Activated T-helper 1 cell treated with Interleukin-2 at 50 U/mL for 16 hours (primary cell): ENCODE data around the gene AFF2.
"Not testable (repeated sequence)": the region's sequence is repeated elsewhere in the genome, so short reads cannot be mapped to it uniquely, and the experiment has no call there.

ENCODE experiments used
- DNase-seq: peaks from one replicate; pipeline ENCODE4 v3.0.0-alpha.2; 2020; ENCODE audit warnings: low read depth

AFF2 gene

DNA sequence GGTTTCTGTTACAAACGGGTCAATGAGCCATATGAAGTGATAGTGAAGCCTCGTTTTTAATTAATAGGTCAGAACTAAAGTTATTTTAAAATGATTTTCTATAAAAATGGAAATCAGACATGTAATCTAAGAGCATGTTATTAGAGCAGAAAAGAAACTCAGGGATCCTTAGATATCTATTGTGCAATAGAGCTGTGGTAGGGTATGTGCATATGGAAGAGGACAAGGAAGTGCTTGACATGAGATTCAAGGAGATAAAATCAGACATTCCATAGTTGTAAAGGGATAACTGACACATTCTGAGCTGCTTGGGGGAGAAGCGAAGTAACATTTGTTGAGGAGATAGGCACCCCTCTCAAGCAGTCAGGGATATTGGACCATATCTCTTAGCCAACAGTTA, 143.0 kb downstream of the AFF2 start:
- DNase-seq: no peak

DNA sequence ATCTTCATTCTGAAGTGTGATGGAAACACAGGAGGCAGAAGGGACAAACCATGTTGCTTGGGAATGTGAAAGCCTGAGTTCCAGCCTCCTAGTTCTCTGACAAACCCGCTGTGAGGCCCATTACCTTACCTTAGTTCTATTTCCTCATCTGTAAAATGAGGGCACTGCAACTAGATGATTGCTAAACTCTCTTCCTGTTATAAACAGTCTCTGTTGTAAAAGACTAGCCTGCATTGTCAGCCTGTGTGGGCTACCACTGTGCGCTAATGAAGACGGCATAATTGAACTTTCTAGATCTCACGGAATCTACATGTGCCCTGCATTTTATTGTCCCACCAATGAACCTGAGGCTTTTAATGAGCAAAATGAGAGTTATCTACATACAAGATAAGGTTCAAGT, 147.2 kb downstream of the AFF2 start:
- DNase-seq: no peak

DNA sequence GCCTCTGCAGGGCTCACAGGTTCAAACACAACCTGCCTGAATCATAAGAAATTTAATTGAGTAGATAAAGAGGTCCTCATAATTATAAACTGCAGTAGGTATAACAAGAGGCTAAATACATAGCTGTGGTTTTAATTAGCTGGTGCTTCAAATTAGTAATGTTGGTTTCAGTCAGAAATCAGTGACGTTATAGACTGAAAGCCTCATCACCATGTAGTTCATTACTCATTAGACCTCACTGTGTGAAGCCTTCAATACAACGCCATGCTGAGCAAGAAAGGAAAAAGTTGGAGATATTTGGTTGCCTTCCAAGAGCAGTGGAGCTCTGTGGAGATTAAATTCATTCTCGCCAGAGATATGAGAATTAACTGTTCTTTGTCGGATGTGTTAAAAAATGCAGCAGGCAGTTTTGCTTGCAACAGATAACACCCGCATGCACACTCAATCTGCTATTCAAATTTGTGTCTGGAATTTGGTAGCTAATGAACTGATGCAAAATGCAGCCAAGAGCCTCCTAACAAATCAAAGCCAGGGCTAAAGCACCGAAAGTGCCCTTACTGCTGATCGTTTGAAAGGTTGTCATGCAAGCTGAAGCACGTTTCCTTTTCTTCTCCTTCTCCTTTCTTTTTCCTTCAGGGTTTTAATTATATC, 148.9 kb downstream of the AFF2 start:
- DNase-seq: no peak

DNA sequence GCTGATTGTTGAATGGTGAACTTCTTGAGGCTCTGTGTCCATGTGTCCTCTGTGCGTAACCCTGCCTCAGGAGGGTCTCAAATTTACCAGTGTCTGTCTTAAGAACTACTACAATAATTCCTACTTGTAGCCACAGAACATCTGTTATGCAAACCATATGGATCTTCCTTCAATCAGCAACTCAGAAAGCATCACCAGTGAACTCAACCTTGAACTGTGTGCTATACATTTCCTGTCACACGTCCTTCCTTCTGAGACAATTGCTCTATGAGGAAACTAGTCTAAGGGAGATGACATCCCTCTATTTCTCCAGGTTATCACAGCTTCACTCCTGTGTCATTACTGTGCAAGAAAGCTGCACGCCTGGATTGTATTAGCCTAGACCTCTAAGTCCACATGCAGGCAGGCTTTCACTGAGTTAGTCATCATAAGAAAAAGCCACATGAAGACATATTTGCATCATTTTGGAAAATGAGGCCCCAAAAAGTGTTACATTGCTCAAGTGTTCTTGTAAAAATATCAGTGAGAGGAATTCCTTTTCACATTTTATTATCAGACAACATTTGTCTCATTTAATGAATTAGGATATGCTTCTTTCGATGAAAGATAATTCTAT, 157.8 kb downstream of the AFF2 start:
- no peak for DNase-seq

DNA sequence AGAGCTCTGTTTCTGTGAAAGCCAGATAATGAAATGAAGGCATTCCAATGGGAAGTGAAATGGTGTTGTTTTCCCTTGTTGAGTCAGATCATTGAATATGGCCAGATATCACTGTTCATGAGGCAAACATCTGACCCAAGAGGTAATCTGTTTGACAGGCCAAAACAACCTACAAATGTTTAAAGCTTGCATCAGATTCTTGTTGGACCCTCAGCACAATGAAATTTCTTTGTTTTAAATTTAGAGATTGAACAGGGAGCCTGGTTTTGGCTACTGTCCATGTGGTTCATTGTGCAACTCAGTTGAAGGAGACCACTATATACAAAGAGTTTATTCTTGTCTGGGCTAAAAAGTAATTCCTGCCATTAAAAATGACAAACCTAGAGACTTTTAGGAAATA, 159.1 kb downstream of the AFF2 start:
- DNase-seq: no peak

DNA sequence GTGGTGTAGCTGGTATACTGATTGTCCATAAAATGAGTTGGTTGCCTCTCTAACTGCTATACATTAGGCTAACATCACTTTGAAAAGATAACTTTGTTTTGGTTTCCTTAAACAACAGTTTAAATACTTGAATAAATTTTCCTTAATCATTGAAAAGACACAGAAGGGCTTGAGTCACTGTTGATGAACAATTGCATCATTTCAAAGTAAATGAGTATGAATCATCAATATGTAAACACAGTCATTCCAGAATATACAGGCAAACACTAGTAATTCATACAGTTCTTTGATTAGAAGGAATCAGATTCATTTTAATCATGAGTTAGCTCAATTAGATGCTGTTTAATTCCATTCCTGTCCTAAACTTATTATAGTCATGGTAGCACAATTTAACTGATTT, 160.6 kb downstream of the AFF2 start:
- DNase-seq: no peak

DNA sequence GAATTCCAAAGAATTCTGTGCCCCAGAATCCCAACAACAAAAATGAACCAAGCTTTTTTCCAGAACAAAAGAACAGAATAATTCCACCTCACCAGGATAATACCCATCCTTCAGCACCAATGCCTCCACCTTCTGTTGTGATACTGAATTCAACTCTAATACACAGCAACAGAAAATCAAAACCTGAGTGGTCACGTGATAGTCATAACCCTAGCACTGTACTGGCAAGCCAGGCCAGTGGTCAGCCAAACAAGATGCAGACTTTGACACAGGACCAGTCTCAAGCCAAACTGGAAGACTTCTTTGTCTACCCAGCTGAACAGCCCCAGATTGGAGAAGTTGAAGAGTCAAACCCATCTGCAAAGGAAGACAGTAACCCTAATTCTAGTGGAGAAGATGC, 161.6 kb downstream of the AFF2 start:
- no peak for DNase-seq

DNA sequence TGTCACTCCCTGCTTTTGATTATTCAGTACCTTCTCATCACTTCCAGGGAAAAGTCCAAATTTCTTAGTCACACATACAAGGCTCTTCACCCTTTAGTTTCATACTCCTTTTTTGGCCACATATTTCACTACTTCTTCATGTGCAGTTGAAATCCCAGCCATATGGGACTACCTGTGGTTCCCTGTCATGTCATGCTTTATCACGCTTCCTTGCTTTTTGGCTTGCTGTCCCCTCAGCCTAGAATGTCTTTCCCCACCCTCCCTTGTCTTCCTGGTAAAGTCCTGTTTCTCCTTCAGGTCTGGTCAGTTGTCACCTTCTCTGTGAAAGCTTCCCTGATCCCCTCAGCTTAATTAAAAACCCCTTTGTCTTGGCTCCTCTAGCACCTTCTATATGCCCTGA, 163.8 kb downstream of the AFF2 start:
- DNase-seq: no peak

DNA sequence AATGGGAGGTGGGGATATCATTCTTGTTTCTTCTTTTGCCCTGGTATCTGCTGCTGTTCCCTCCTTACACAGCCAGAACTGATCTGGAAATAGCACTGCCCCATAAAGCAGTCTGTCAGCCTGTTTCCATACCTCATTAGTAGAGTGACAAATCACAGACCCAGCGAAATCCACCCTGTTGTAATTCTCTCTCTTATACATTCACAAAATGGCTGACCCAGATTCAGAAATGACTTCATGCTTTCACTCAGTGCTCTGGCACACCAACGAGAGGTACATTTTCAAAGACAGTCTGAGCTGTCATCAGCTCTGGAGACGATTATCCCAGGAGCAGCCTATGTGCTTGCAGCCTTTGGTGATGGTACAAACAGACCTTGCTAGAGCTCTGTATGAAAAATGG, 164.6 kb downstream of the AFF2 start:
- DNase-seq: no peak

DNA sequence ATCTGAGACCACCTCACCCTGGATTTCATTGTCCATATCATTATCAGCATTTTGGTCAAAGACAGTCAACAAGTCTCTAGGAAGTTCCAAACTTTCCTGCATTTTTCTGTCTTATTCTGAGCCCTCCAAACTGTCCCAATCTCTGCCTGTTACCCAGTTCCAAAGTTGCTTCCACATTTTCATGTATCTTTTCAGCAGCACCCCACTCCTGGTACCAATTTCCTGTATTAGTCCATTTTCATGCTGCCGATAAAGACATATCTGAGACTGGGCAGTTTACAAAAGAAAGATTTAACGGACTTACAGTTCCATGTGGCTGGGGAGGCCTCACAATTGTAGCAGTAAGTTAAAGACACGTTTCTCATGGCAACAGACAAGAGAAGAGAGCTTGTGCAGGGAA, 168.8 kb downstream of the AFF2 start:
- not testable (repeated sequence) for DNase-seq

DNA sequence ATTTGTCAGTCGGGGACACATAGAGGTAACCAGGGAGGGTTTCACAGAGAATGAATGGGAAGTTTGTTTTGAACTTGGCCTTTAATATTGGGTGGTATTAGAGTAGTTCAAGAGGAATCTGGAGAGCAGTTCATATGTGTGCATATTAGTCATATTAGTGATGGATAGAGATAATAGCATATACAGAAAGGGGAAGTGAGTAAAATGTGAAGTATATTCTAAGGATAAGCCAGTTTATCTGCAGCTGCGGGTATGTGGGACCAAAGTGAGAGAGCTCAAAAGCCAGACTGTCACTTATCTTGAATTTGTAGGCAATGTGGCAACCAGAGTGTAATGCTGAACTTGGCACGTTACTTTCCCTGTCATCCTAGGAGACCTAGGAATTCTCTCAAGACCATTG, 169.9 kb downstream of the AFF2 start:
- DNase-seq: no peak

DNA sequence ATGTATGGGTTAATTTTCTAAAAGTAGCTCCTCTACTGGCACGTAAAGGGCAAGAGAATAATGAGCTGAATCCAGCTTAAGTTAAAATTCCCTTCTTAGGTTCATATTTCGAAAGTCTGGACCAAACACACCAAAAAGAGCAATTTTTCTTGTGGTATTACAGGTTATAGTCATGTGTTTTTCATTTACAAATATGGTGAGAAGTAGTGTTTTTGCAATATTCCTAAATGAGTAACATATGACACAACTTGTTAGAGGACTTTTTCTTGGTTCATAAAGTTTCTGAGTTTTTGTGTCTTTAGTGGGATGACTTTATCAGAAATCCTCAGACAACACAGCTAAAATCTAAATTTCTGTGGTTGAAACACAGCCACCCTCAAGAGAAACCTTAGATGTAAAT, 172.1 kb downstream of the AFF2 start:
- DNase-seq: no peak

DNA sequence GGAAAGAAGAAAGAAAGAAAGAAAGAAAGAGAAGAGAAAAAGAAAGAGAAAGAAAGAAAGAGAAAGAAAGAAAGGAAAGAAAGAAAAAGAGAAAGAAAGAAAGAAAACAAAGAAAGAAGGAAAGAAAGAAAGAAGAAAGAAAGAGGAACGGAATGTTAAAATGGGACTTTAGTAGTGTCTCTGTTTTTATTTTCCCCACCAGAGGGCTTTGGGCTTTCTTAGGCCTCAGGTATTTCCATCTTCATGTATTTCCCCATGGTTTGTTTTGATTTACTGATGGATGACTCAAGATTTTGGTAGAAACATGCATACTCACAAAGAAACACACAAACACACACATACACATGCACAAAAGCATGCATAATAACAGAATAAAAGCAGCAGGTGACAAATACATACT, 181.2 kb downstream of the AFF2 start:
- DNase-seq: no peak

DNA sequence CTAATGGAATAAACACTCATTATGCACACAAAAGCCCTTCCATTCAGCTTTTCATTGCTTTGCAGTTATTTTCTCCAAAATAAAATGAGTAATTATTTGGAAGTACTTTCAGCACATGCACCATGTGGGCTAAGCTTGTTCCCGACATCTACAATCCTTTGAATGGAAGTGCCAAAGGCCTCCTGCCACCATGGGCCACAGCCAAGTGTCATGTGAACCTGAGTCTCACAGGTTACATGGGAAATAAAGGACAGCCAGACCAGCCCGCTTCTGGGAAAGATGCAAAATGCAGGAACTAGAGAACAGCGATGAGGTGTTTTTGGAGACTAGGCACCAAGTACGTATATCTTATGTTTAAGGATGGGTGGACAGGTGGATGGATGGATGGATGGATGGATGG, 181.8 kb downstream of the AFF2 start:
- DNase-seq: no peak

DNA sequence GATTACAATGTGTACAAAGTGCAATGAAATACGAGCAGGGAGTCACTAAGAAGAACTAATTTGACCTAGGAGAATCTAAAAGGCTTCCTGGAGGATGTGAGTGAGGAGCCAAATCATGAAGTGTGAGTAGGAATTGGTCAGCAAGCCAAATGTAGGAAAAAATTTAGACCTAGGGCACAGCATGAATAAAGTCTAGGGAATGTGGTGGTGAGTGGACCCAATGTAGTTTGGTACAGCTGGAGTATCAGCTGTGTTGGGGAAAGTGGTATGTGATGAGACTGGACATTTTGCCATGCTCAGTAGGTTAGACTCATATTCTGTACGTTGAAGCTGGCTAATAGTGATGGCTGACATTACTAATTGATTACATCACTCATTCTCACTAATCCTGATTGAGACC, 191.0 kb downstream of the AFF2 start:
- DNase-seq: no peak

DNA sequence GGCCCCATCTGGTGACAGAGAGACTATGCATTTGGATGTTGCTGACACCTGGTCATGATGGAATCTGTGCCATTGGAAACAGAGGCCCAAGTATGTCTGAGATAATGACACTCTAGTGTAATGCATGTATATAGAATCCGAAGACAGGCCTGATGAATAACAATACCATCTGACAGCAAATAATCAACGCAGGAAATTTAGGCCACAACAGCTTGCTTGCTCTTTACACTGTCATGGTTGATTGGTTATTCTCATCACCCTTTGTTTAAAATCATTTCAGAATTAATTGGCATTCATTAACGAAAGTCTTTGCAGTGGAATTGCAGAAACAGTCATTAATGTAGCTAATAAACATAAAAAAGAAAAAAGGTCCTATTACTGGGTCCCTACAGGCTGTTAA, 194.8 kb downstream of the AFF2 start:
- DNase-seq: no peak

DNA sequence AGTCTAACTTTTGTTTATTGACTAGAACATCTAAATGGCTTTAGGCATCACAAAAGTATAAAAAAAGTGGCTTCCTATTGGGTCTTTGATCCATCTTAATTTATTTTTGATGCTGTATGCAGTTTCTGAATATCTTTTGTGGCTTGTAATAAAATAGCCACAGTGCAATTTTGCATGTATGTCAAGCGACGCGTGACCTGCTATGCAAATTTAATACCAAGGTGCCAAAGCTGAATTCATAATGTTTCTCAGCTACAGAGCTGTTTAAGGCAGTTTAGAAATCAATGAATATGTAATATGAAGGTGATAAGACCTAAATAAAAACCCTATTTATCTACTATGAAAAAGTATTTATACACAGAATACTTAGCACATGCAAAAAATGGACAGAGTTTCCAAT, 197.8 kb downstream of the AFF2 start:
- no peak for DNase-seq

DNA sequence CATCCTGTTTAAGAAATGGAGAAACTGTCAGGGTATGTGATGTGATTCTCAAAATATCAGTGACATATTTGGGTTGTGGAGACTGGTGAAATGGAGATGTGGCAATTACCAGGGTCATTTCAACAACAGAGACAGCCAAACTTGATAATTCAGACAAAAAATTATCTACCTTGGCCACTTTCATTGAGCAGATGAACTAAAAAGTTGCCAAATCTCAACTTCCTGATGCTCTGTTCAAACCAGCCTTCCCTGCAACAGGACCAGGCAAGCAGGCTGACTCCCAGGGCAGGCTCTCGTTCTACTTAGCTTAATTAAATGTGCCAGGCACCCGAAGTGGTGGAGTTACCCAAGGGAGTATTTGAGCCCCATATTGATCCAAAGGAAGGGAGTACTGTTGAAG, 199.6 kb downstream of the AFF2 start:
- DNase-seq: no peak

DNA sequence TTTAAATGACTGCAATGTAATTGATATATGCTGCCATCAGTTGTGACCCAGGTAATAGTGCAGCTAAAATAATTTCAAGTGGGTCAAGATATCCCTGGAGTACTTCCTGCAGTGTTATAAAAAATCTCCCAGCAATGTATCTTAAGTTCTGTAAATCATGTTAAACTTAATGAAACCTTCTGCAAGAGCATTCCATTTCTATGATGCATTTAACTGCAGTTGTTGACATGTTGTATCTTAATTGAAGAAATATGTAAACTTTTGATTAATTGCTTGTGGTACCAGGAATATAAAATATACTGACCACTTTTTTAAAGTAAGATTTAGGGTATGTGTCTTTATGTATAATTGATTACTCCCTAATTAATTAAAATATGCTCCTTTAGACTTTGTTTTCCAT, 213.6 kb downstream of the AFF2 start:
- no peak for DNase-seq

DNA sequence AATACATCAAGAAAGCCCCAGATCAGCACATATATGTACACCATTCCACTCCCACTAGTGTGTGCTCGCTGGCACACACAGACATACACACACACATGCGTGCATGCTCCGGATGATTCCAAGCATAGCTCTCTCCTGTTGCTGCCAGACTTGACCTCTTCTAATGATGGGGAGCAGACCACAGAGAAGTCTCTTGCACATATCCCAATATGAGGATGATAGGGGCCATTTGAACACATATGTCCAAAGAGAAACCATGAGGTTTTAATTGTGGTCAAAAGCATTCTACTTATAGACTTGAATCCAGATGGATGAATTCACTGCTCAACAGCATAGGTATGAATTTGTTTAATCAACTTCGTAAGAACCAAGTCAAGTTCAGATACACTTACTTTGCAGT, 214.9 kb downstream of the AFF2 start:
- DNase-seq: no peak

DNA sequence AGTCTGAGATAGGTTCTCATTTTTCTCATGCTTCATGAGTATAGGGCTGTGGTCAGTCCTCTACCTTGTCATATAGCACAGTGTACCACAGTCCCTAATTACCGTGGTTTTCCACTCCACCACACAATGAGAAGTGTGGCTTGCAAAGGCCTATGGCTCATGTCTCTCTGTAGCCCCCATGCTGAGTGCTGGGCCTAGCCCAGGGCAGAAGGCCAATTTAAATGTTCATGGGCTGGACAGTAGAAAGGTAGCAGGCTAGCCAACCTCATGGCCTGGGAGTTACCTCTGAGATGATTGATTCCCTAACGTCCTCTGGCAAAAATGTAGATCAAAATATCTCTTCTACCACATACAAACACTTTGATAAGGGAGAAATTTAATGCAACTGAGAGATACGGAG, 222.5 kb downstream of the AFF2 start:
- DNase-seq: no peak

DNA sequence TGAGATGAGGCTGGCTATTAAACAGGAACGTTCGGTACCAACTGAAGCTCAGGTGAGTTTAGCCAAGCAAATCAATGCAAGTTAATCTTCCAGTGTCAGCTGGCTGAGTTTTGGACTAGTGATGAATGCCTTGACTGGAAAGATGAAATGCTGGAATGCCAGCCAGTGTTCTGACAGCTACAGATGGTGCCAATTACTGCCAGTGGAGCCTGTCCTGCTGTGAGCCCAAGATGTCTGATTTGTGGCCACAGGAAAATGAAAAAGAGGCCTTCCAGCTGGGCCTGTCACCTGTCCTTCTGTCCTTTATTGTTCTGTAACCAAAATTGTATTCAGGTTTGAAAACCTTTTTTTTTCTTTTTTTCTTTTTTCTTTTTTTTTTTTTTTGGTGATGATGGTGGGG, 223.1 kb downstream of the AFF2 start:
- DNase-seq: no peak

DNA sequence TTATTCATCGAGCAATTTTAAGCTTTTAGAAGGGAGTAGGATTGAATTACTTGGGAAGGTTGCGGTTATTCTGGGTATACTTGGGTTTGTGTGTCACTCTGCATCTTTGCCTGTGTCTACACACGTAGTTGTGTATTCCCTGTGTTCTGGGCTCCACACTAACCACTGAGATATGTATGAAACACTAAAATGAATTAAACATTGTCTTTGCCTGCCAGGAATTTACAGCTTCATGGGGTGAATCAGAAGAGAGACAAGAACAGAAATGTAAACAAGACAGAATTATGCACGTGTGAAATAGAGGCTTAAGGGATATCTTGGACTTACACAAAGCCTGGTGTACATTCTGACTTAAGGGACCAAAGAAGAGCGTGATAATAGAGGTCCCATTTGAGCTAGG, 228.5 kb downstream of the AFF2 start:
- no peak for DNase-seq

DNA sequence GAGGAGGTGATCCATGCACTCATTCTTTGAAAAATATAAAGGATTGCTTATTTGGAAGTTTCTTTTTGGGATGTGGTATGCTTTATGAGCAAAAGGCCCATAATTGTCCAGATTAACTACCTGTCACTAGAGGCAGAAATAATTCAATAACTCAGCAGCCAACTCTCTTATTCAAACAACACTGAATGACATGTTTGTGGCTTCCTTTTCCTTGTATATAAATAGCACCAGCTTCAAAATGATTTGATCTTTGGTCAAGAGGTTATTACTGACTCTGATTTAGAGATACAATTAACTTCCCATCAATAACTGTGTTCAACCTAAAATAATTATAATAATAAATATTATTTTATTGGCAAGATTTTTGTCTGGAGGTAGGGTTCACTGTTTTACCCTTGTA, 232.3 kb downstream of the AFF2 start:
- no peak for DNase-seq

DNA sequence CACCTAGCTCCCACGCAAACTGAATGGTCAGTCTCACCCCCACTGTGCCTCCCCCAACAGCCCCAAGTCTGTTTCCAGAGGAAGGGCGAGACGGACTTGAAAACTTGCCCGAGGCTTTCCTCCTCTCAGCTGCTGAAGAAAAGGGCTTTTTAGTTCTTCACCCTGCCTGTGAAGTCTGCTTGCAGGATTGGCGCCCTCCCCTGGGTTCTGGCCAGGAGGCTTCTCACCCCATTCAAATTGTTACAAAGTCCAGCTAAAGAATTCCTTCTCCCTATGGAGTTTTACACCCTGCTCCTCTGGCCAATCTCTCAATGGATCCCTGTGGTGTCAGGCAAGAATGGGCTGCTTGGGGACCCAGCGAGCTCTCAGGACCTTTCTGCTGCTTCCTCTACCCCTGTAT, 241.0 kb downstream of the AFF2 start:
- DNase-seq: no peak
